H1 (cell line): ENCODE measurements around the gene NAA16. TPM values are rescaled to one million over a fixed set of nuclear protein-coding genes. Genes with fewer than 3 reads are reported as not detected.

Experiments used
- CEBPB ChIP-seq: IDR thresholded peaks from 2 replicates; pipeline ENCODE4 v1.6.1; 2012; ENCODE audit warnings: low read depth, low read length
- CHD1 ChIP-seq: IDR thresholded peaks from 2 replicates; pipeline ENCODE4 v1.6.1; 2012; ENCODE audit warnings: low read depth, low read length, improper control_type of control experiment
- EP300 ChIP-seq, 2 experiments: IDR thresholded peaks; 1 replicate in 1 of 2; 2 replicates in 1 of 2; pipeline ENCODE4 v1.6.1; 2011 to 2012; ENCODE audit warnings: low read depth in 2 of 2, low read length in 2 of 2, mild to moderate bottlenecking in 2 of 2, borderline replicate concordance in 1 of 2, inconsistent platforms in 1 of 2, moderate library complexity in 1 of 2
- HDAC2 ChIP-seq, 2 experiments: fragments of 300-600 bp in 1 of 2; sonication (generic) in 1 of 2; IDR thresholded peaks; 2 replicates each; pipeline ENCODE4 v1.6.1; 2011 to 2012; ENCODE audit warnings: low read depth in 2 of 2, low read length in 2 of 2, mild to moderate bottlenecking in 2 of 2, moderate library complexity in 2 of 2, borderline replicate concordance in 1 of 2, inconsistent platforms in 1 of 2
- SIX5 ChIP-seq: IDR thresholded peaks from 2 replicates; pipeline ENCODE4 v1.6.1; 2011; ENCODE audit warnings: mild to moderate bottlenecking, low read depth, low read length
- SRF ChIP-seq: IDR thresholded peaks from 2 replicates; pipeline ENCODE4 v1.6.1; 2011; ENCODE audit warnings: mild to moderate bottlenecking, low read depth, low read length, moderate library complexity
- TAF7 ChIP-seq: optimal IDR thresholded peaks from 2 replicates; pipeline ENCODE3; 2011; ENCODE audit warnings: low read depth, mild to moderate bottlenecking, inconsistent platforms, low read length, moderate library complexity, borderline replicate concordance
- TCF12 ChIP-seq: IDR thresholded peaks from 2 replicates; pipeline ENCODE4 v1.6.1; 2011; ENCODE audit warnings: low read depth, mild to moderate bottlenecking, low read length
- polyA plus RNA-seq, 7 experiments: library from polyadenylated mRNA; depleted of rRNA in 3 of 7; stranded (reverse) in 5 of 7; unstranded in 2 of 7; fragments of >200 nt in 5 of 7; fragments of 200-250 nt in 2 of 7; gene quantifications; 1 replicate in 5 of 7; 2 replicates in 1 of 7; 4 replicates in 1 of 7; pipeline versions ENCODE4 v1.2.1 to v1.2.3, GENCODE V29; 2011 to 2013; ENCODE audit warnings: missing spikeins in 2 of 7, mixed read lengths in 2 of 7
- total RNA-seq: library from RNA; stranded (reverse); fragmentation: NEBNext Ultra II Directional; extraction: Animal tissue kit (Norgen Biotek cat#: 25700); gene quantifications from 2 replicates; pipeline ENCODE4 v1.2.1, GENCODE V29; 2021
- TF ChIP-seq, protein P1 (sequence below): fragments of 300-600 bp; sonication (generic); IDR thresholded peaks from 2 replicates; pipeline ENCODE4 v1.7.1; 2012; ENCODE audit warnings: low read length, moderate library complexity, mild to moderate bottlenecking, inconsistent platforms; ENCODE audit not compliant: insufficient replicate concordance

The NAA16 gene
- total and polyA plus RNA-seq, 2 of the 8 experiments (the other 6 are each of a cell fraction or from before 2014, with no cell fraction given): 11.4 to 40.0 TPM

DNA sequence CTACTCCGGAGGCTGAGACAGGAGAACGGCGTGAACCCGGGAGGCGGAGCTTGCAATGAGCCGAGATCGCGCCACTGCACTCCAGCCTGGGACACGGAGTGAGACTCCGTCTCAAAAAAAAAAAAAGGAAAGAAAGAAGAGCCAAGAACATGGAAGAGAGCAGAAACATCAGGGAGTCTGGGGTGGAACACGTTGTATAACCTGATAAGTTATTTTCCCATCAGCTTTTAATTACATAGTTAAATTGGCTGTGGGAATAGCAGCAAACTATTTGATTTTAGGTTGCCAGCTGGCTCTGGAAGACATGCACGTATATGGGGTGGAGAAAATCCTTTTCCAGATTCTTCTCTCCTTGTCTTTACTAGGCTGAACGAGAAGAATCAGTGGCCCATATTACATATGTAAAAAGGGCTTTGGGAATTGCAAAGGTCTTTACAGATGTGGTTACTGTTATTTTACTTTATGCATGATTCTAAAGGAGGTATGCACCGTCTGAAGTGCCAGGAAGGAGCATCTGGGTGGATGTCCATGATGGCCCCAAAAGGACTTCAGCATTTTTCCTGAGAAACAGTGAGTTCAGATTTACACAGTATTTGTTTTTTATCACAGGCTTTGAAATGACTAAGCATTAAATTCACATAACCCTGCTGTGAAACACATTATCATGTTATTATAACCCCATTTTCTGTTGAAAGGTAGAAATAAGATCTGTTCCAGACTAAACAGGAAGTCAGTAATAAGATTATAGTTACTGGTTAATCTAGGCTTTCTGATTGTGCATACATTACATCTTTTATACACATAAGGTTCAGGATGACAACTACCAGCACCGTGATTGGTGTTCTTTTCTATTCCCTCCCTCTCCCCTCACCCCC is 4.6 kb upstream of the NAA16 start (continued):
- no peak for TF ChIP-seq HDAC2 (IDR thresholded peaks at IDR 0.05; ENCODE audit: borderline replicate concordance in 1 of 2, low read depth in 2 of 2, low read length in 2 of 2)
- no peak for TF ChIP-seq TAF7
- no peak for TF ChIP-seq CEBPB
- no peak for TF ChIP-seq EP300 (IDR thresholded peaks at IDR 0.05; ENCODE audit: borderline replicate concordance in 1 of 2, low read depth in 2 of 2, low read length in 2 of 2)
- TF ChIP-seq TCF12: no peak
- TF ChIP-seq SRF: no peak
- no peak for TF ChIP-seq SIX5
- TF ChIP-seq CHD1: no peak
- TF ChIP-seq, protein P1, sequence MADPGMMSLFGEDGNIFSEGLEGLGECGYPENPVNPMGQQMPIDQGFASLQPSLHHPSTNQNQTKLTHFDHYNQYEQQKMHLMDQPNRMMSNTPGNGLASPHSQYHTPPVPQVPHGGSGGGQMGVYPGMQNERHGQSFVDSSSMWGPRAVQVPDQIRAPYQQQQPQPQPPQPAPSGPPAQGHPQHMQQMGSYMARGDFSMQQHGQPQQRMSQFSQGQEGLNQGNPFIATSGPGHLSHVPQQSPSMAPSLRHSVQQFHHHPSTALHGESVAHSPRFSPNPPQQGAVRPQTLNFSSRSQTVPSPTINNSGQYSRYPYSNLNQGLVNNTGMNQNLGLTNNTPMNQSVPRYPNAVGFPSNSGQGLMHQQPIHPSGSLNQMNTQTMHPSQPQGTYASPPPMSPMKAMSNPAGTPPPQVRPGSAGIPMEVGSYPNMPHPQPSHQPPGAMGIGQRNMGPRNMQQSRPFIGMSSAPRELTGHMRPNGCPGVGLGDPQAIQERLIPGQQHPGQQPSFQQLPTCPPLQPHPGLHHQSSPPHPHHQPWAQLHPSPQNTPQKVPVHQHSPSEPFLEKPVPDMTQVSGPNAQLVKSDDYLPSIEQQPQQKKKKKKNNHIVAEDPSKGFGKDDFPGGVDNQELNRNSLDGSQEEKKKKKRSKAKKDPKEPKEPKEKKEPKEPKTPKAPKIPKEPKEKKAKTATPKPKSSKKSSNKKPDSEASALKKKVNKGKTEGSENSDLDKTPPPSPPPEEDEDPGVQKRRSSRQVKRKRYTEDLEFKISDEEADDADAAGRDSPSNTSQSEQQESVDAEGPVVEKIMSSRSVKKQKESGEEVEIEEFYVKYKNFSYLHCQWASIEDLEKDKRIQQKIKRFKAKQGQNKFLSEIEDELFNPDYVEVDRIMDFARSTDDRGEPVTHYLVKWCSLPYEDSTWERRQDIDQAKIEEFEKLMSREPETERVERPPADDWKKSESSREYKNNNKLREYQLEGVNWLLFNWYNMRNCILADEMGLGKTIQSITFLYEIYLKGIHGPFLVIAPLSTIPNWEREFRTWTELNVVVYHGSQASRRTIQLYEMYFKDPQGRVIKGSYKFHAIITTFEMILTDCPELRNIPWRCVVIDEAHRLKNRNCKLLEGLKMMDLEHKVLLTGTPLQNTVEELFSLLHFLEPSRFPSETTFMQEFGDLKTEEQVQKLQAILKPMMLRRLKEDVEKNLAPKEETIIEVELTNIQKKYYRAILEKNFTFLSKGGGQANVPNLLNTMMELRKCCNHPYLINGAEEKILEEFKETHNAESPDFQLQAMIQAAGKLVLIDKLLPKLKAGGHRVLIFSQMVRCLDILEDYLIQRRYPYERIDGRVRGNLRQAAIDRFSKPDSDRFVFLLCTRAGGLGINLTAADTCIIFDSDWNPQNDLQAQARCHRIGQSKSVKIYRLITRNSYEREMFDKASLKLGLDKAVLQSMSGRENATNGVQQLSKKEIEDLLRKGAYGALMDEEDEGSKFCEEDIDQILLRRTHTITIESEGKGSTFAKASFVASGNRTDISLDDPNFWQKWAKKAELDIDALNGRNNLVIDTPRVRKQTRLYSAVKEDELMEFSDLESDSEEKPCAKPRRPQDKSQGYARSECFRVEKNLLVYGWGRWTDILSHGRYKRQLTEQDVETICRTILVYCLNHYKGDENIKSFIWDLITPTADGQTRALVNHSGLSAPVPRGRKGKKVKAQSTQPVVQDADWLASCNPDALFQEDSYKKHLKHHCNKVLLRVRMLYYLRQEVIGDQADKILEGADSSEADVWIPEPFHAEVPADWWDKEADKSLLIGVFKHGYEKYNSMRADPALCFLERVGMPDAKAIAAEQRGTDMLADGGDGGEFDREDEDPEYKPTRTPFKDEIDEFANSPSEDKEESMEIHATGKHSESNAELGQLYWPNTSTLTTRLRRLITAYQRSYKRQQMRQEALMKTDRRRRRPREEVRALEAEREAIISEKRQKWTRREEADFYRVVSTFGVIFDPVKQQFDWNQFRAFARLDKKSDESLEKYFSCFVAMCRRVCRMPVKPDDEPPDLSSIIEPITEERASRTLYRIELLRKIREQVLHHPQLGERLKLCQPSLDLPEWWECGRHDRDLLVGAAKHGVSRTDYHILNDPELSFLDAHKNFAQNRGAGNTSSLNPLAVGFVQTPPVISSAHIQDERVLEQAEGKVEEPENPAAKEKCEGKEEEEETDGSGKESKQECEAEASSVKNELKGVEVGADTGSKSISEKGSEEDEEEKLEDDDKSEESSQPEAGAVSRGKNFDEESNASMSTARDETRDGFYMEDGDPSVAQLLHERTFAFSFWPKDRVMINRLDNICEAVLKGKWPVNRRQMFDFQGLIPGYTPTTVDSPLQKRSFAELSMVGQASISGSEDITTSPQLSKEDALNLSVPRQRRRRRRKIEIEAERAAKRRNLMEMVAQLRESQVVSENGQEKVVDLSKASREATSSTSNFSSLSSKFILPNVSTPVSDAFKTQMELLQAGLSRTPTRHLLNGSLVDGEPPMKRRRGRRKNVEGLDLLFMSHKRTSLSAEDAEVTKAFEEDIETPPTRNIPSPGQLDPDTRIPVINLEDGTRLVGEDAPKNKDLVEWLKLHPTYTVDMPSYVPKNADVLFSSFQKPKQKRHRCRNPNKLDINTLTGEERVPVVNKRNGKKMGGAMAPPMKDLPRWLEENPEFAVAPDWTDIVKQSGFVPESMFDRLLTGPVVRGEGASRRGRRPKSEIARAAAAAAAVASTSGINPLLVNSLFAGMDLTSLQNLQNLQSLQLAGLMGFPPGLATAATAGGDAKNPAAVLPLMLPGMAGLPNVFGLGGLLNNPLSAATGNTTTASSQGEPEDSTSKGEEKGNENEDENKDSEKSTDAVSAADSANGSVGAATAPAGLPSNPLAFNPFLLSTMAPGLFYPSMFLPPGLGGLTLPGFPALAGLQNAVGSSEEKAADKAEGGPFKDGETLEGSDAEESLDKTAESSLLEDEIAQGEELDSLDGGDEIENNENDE: no peak
